NT2/D1 (cell line): Measurements from ENCODE around the gene DDX21.
"Not testable (repeated sequence)": the region's sequence is repeated elsewhere in the genome, so short reads cannot be mapped to it uniquely, and the experiment has no call there.

Experiments
- SUZ12 ChIP-seq: IDR thresholded peaks from 2 replicates; pipeline ENCODE4 v1.6.1; 2011; ENCODE audit not compliant: insufficient read length, insufficient read depth; ENCODE audit errors: extremely low read depth
- YY1 ChIP-seq: IDR thresholded peaks from 2 replicates; pipeline ENCODE4 v1.6.1; 2011; ENCODE audit not compliant: insufficient read length, insufficient read depth
- ZNF274 ChIP-seq: IDR thresholded peaks from 2 replicates; pipeline ENCODE4 v1.6.1; 2011; ENCODE audit warnings: mild to moderate bottlenecking, low read depth, low read length

- TF ChIP-seq ZNF274, YY1, SUZ12: not testable (repeated sequence)
Measured at GRCh38 chr10:68975936-68976473, 20.0 kb downstream of the DDX21 start.
